Stimulated activated CD4-positive, alpha-beta T cell treated with anti-CD3 and anti-CD28 coated beads, TNF-alpha, amount 100 ng/mL, for 4 hours (primary cell): Measurements from ENCODE around the gene SHD.
"Not testable (repeated sequence)": the region's sequence is repeated elsewhere in the genome, so short reads cannot be mapped to it uniquely, and the experiment has no call there.

Experiments
- DNase-seq, 3 experiments: peaks; one replicate each; pipeline ENCODE4 v3.0.0-alpha.2; 2020; ENCODE audit warnings: low read depth in 3 of 3

Gene SHD

GRCh38 chr19:4267101-4267900, 11.8 kb upstream of the SHD start:
- DNase-seq = peak; percentile 26 to 42 (median 32)

DNA sequence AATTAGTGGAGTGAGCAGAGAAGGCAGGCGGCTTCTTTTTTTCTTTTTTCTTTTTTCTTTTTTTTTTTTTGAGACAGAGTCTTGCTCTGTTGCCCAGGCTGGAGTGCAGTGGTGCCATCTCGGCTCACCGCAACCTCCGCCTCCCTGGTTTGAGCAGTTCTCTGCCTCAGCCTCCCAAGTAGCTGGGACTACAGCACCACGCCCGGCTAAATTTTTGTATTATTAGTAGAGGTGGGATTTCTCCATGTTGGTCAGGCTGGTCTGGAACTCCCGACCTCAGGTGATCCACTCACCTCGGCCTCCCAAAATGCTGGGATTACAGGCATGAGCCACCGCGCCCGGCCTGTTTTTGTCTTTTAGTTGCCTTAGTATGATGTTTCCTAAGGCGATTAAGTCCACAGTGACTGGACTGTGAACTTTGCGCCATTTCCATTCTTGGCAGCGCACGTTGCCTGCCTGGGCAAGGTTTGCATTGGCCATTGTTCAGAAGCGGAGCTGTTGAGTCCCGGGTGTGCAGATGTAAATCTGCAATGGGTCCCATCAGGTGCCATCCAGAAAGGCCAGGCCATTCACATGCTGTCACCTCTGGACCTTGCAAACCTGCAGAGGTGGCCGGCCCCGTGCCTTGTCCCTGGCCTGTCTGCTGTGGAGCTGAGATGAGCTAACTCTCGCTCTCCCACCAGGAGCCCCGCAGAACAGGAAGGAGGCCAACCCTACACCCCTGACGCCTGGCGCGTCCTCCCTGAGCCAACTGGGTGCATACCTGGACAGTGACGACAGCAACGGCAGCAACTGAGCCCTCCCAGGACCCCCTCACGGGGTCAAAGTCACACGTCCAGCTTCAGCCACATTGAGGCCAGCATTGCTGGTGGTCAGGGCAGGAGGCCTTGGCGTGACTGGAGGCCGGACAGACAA, 10.9 kb upstream of the SHD start:
- no peak for DNase-seq

- DNase-seq = no peak
Observed at GRCh38 chr19:4268816-4269430, 10.1 kb upstream of the SHD start.

DNA sequence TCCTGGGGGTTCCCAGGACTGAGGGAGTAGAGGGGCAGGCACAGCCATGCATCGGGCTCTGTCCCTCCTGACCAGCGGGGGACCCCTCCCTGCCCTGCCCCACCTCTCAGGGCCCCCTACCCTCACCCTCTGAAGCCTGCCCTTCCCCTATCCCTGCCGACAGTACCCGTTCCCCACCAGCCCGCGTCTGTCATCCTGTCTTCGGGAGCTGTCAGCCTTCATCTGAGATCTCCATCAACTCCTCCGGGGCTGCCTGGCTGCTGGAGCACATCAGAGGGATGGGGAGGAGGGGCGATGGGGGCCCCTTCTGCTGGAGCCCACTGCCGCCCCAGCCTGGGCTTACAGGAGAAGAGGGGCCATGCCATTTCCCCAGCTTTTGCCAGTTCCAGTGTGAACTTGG, 6.2 kb upstream of the SHD start:
- no peak for DNase-seq

DNA sequence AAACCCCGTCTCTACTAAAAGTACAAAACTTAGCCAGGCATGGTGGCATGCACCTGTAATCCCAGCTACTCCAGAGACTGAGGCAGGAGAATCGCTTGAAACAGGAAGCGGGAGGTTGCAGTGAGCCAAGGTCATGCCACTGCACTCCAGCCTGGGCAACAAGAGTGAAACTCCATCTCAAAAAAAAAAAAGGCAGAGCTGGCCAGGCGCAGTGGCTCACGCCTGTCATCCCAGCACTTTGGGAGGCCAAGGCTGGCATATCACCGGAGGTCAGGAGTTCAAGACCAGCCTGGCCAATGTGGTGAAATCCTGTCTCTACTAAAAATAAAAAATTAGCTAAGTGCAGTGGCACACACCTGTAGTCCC, 4.8 kb upstream of the SHD start:
- DNase-seq = not testable (repeated sequence)

DNA sequence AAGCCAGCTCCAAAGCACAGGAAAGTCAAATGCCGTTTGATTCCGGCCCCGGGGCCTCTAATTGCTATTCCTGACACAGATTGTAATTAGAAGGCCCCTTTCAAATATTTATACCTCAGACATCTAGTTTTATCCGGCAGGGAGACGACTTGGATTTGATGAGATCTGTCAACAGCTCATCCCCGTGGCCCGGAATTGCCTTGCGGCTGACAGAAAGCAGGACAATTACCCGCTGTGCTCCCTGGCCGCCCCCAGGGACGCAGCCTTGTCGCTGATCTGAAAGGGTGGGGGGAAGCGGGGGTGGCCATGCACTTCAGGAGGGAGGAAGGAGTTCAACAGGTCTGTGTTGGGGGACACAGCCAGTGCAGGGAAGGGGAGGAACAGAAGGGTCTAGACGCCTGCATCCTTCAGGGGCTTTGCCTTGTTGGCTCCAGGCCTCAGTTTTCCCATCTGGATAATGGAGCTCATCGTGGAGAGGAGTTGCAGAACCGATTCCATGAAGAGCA, 1.8 kb upstream of the SHD start:
- no peak for DNase-seq

GRCh38 chr19:4278010-4278409, 1.1 kb upstream of the SHD start:
- DNase-seq = no peak

- no peak for DNase-seq
Observed at GRCh38 chr19:4279267-4279529, 132 bp downstream of the SHD start.

DNA sequence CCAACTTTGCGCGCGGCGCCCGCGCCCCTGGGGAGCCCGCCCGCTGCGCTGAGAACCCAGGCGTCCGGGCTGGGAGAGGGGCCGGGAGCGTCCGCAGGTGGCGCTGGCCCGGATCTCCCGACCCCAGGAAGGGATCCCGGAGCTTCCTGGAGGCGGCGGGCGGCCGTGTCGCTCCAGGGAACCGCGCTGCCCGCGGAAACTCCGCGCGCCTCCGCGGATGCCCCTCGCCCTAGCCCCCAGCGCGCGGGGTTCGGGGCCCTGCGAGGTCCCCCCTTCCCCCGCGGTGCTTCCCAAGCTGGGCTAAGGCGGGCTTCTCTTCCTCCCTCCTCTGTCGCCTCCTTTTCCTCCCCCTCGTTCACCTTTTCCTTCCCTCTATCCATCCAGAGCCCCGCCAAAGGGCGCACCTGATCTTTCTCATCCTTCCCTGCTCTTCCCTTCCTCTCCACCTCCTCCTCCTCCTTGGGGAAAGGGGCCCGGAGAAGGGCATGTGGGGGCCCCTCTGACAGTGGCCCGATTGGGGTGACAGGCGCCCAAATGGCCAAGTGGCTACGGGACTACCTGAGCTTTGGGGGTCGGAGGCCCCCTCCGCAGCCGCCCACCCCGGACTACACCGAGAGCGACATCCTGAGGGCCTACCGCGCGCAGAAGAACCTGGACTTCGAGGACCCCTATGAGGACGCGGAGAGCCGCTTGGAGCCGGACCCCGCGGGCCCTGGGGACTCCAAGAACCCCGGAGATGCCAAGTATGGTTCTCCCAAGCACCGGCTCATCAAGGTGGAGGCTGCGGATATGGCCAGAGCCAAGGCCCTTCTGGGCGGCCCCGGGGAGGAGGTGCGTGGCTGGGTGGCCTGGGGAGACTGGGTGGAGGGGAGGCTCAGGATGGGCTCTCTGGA, 710 bp downstream of the SHD start:
- no peak for DNase-seq

- no peak for DNase-seq
Observed at GRCh38 chr19:4284176-4284958, 5.3 kb downstream of the SHD start.

- no peak for DNase-seq
Observed at GRCh38 chr19:4284974-4285373, 5.9 kb downstream of the SHD start.

GRCh38 chr19:4286141-4286540, 7.1 kb downstream of the SHD start:
- not testable (repeated sequence) for DNase-seq

- DNase-seq = no peak
Observed at GRCh38 chr19:4288091-4288777, 9.2 kb downstream of the SHD start.

DNA sequence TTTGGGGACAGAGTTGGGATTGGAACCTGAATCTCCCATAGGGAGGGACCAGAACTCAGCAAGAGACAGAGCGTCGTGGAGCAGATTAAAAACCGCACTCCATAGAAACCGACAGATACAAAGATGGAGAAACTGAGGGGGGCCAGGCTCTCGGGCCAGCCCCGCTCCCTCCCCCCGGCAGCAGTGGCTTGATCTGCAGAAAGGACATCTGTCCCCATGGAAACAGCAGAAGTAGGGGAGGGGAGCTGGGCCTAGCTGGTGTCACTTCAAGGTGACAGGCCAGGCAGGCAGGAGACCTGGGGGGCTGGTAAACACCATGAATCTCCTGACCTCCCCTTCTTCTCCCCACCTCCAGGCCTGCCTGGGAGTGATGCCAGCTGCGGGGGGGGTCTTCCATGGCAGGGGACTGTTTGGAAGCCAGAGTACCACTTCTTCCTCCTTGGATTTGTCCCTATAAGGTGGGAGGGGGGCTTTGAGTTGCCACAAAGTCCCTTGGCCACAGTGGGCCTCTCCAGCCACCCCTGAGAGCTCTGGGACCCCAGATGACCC, 12.2 kb downstream of the SHD start:
- DNase-seq = no peak

DNA sequence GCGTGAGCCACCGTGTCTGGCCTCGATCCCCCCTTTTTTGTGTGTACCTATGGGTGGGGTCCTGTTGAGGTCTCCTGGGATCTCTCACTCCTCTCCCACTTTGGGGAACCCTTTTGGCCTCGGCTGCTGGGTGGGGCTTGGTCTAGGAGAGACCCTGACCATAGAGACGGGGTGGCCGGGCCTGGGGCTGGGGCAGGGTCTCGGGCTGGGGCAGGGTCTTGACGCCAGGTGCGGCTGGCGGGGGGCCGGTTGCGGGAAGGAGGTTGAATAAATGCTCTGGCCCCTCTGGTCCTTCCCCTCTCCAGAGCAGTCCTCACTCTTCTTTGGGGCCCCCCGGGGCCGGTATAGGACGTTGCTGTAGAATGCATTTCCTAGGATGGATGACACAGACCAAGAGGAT, 13.4 kb downstream of the SHD start:
- no peak for DNase-seq

GRCh38 chr19:4294389-4294788, 15.3 kb downstream of the SHD start:
- DNase-seq = no peak

- DNase-seq = no peak
Observed at GRCh38 chr19:4295972-4296771, 17.1 kb downstream of the SHD start.

GRCh38 chr19:4297901-4298809, 19.1 kb downstream of the SHD start:
- DNase-seq = no peak
